ENCODE results near the gene CAMKK2. TPM values are rescaled to one million over a fixed set of nuclear protein-coding genes. Genes with fewer than 3 reads are reported as not detected.

The CAMKK2 gene
- total and polyA plus RNA-seq, 9 of the 15 experiments (the other 6 are each of a cell fraction or from before 2014, with no cell fraction given): 4.3 to 32.0 (median 18.2) TPM

- TF ChIP-seq FOXM1 (IDR thresholded peaks at IDR 0.05; ENCODE audit: low read depth) (no peak), FOXM1 (CRISPR knock-in tag; IDR thresholded peaks at IDR 0.05; ENCODE audit: low read depth) (no peak), TRIM28 (IDR thresholded peaks at IDR 0.05) (no peak), SMAD3 (CRISPR knock-in tag; conservative IDR thresholded peaks at IDR 0.05) (no peak), RAD21 (CRISPR knock-in tag; conservative IDR thresholded peaks at IDR 0.05 in 1 of 2, IDR thresholded peaks at IDR 0.05 in 1 of 2) (no peak), RNF2 (IDR thresholded peaks at IDR 0.05) (no peak), E2F3 (CRISPR knock-in tag; IDR thresholded peaks at IDR 0.05) (no peak), SOX6 (IDR thresholded peaks at IDR 0.05) (no peak), SRSF9 (IDR thresholded peaks at IDR 0.05; ENCODE audit: borderline replicate concordance, low read depth, low read length) (no peak), SP1 (CRISPR knock-in tag; IDR thresholded peaks at IDR 0.05) (no peak), YBX1 (IDR thresholded peaks at IDR 0.05) (no peak), CBFA2T3 (IDR thresholded peaks at IDR 0.05) (peak; percentile 41), ZEB2 (IDR thresholded peaks at IDR 0.05) (no peak), SMARCC2 (IDR thresholded peaks at IDR 0.05; ENCODE audit: low read depth) (no peak), TAL1 (IDR thresholded peaks at IDR 0.05) (peak; percentile 29; the same call in 1 of the 2 replicates), ZNF212 (CRISPR knock-in tag; IDR thresholded peaks at IDR 0.05) (no peak), ZNF778 (CRISPR knock-in tag; IDR thresholded peaks at IDR 0.05) (no peak), MAX (CRISPR knock-in tag; IDR thresholded peaks at IDR 0.05) (no peak), ZNF143 (CRISPR knock-in tag; IDR thresholded peaks at IDR 0.05) (no peak)
- TF ChIP-seq, protein P1, sequence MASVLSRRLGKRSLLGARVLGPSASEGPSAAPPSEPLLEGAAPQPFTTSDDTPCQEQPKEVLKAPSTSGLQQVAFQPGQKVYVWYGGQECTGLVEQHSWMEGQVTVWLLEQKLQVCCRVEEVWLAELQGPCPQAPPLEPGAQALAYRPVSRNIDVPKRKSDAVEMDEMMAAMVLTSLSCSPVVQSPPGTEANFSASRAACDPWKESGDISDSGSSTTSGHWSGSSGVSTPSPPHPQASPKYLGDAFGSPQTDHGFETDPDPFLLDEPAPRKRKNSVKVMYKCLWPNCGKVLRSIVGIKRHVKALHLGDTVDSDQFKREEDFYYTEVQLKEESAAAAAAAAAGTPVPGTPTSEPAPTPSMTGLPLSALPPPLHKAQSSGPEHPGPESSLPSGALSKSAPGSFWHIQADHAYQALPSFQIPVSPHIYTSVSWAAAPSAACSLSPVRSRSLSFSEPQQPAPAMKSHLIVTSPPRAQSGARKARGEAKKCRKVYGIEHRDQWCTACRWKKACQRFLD (CRISPR knock-in tag; IDR thresholded peaks at IDR 0.05): no peak
- TF ChIP-seq, protein P2, sequence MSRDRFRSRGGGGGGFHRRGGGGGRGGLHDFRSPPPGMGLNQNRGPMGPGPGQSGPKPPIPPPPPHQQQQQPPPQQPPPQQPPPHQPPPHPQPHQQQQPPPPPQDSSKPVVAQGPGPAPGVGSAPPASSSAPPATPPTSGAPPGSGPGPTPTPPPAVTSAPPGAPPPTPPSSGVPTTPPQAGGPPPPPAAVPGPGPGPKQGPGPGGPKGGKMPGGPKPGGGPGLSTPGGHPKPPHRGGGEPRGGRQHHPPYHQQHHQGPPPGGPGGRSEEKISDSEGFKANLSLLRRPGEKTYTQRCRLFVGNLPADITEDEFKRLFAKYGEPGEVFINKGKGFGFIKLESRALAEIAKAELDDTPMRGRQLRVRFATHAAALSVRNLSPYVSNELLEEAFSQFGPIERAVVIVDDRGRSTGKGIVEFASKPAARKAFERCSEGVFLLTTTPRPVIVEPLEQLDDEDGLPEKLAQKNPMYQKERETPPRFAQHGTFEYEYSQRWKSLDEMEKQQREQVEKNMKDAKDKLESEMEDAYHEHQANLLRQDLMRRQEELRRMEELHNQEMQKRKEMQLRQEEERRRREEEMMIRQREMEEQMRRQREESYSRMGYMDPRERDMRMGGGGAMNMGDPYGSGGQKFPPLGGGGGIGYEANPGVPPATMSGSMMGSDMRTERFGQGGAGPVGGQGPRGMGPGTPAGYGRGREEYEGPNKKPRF (IDR thresholded peaks at IDR 0.05; ENCODE audit: low read depth, low read length): no peak
- TF ChIP-seq, protein P3, sequence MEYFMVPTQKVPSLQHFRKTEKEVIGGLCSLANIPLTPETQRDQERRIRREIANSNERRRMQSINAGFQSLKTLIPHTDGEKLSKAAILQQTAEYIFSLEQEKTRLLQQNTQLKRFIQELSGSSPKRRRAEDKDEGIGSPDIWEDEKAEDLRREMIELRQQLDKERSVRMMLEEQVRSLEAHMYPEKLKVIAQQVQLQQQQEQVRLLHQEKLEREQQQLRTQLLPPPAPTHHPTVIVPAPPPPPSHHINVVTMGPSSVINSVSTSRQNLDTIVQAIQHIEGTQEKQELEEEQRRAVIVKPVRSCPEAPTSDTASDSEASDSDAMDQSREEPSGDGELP (CRISPR knock-in tag; IDR thresholded peaks at IDR 0.05; ENCODE audit: borderline replicate concordance): peak; percentile 75; the same call in 1 of the 2 replicates
These were observed 93.0 kb downstream of the CAMKK2 start (continued) for GRCh38 chr12:121203482-121203881.

Measured in K562 (cell line).